K562 (cell line): ENCODE measurements around the gene FAR2. TPM values are rescaled to one million over a fixed set of nuclear protein-coding genes. Genes with fewer than 3 reads are reported as not detected.

Experiments
- ATAC-seq: fragments of 200-7000 bp; cut with Tn5 transposase; 3 replicates; pipeline ENCODE4 v1.9.1; 2020; ENCODE audit warnings: moderate library complexity
- BruUV-seq: library from RNA; stranded (reverse); fragments of 400-500 nt; replicated peaks from 2 replicates; lab custom pipeline; 2021; lab: Mats Ljungman, UMichigan
- CTCF ChIA-PET: fragments of 300-600 bp; formaldehyde crosslinking; extraction: SDS; loops from one replicate; lab custom pipeline; 2021; ENCODE audit warnings: low intra/inter-chr PET ratio; lab: Yijun Ruan, JAX
- POLR2A ChIA-PET: fragments of 300-600, 350-650 bp; sonication (Branson Sonifier 250); formaldehyde crosslinking; extraction: SDS; loops from one replicate; lab custom pipeline; 2021; ENCODE audit warnings: antibody characterized with exemption, inconsistent platforms; lab: Yijun Ruan, JAX
- DNase-seq, 4 experiments: peaks; one replicate each; pipeline versions ENCODE4 v3.0.0 to v3.0.0-alpha.2; 2011 to 2018; ENCODE audit warnings: low spot score in 3 of 4, mixed read lengths in 3 of 4; ENCODE audit errors: extremely low read depth in 1 of 4
- FAIRE-seq: peaks from 2 replicates; lab custom pipeline; 2011; peaks lifted over from hg19 to GRCh38; lab: Jason Lieb, UNC
- H2AFZ ChIP-seq: 2 replicates; pipeline ENCODE4 v1.6.0; 2011; ENCODE audit warnings: low read depth, low read length, control low read depth, inconsistent platforms
- H3K27ac ChIP-seq: fragments of 200-600 bp; 3 replicates; pipeline ENCODE4 v1.8.0; 2011; ENCODE audit warnings: low read depth, mild to moderate bottlenecking, control low read depth, inconsistent platforms, low read length, moderate library complexity, mixed read lengths; ENCODE audit errors: extremely low read depth
- H3K27me3 ChIP-seq, 2 experiments: fragments of 300-600 bp in 1 of 2; 2 replicates in 1 of 2; 3 replicates in 1 of 2; pipeline versions ENCODE4 v1.6.0 to v1.8.0; 2011; ENCODE audit warnings: inconsistent platforms in 2 of 2, low read length in 2 of 2, mild to moderate bottlenecking in 1 of 2, mixed read lengths in 1 of 2, moderate library complexity in 1 of 2; ENCODE audit not compliant: control insufficient read depth in 2 of 2, insufficient read depth in 2 of 2
- H3K36me3 ChIP-seq: fragments of 300-600 bp; 3 replicates; pipeline ENCODE4 v1.8.0; 2011; ENCODE audit warnings: mild to moderate bottlenecking, low read length, inconsistent platforms; ENCODE audit not compliant: control insufficient read depth, insufficient read depth
- H3K4me1 ChIP-seq, 2 experiments: fragments of 200-600 bp in 1 of 2; replicated peaks in 1 of 2; 2 replicates in 1 of 2; 3 replicates in 1 of 2; pipeline versions ENCODE4 v1.5.1 to v1.8.0; 2011; ENCODE audit warnings: inconsistent platforms in 2 of 2, low read length in 2 of 2, mild to moderate bottlenecking in 1 of 2, mixed read lengths in 1 of 2, moderate library complexity in 1 of 2; ENCODE audit not compliant: control insufficient read depth in 2 of 2, insufficient read depth in 2 of 2
- H3K4me2 ChIP-seq: 2 replicates; pipeline ENCODE4 v1.6.1; 2011; ENCODE audit warnings: low read length, control low read depth, inconsistent platforms, mixed read lengths; ENCODE audit not compliant: insufficient read depth
- H3K4me3 ChIP-seq: fragments of 200-600 bp; sonication (generic), shearing (Covaris generic); 2 replicates; pipeline ENCODE4 v1.5.1; 2016; ENCODE audit warnings: control low read depth, inconsistent platforms
- H3K79me2 ChIP-seq: fragments of 200-600 bp; 3 replicates; pipeline ENCODE4 v1.8.0; 2011; ENCODE audit warnings: low read length, inconsistent platforms; ENCODE audit not compliant: control insufficient read depth, insufficient read depth
- H3K9ac ChIP-seq, 2 experiments: 2 replicates each; pipeline versions ENCODE4 v1.6.0 to v1.6.1; 2011; ENCODE audit warnings: low read depth in 2 of 2, low read length in 2 of 2, control low read depth in 1 of 2, inconsistent platforms in 1 of 2, mild to moderate bottlenecking in 1 of 2, mixed read lengths in 1 of 2; ENCODE audit not compliant: insufficient read depth in 1 of 2
- H3K9me1 ChIP-seq: one replicate; pipeline ENCODE4 v1.6.0; 2011; ENCODE audit warnings: inconsistent platforms, mild to moderate bottlenecking, low read length, moderate library complexity; ENCODE audit not compliant: control insufficient read depth, insufficient read depth
- H3K9me3 ChIP-seq: replicated peaks from 2 replicates; pipeline ENCODE4 v1.5.1; 2011; ENCODE audit warnings: low read depth, low read length, inconsistent platforms; ENCODE audit not compliant: control insufficient read depth, insufficient read depth
- H4K20me1 ChIP-seq: replicated peaks from 2 replicates; pipeline ENCODE4 v1.6.1; 2011; ENCODE audit warnings: low read length, inconsistent platforms, mixed read lengths; ENCODE audit not compliant: control insufficient read depth, insufficient read depth
- HIVEP1 ChIP-seq: fragments of 250-450 bp; sonication (Bioruptor Pico); IDR thresholded peaks from 2 replicates; pipeline ENCODE4 v1.4.0; 2020; ENCODE audit warnings: mild to moderate bottlenecking
- NR4A1 ChIP-seq, 2 experiments: fragments of 250-450 bp in 1 of 2; fragments of 450-650 bp in 1 of 2; sonication (Bioruptor Pico) in 1 of 2; IDR thresholded peaks; 2 replicates each; pipeline versions ENCODE4 v1.4.0 to v1.6.1; 2016 to 2020; ENCODE audit warnings: mild to moderate bottlenecking in 2 of 2, missing compliant biosample characterization in 1 of 2, missing genetic modification characterization in 1 of 2, moderate library complexity in 1 of 2
- PPARD ChIP-seq: fragments of 250-450 bp; sonication (Bioruptor Pico); IDR thresholded peaks from 2 replicates; pipeline ENCODE4 v1.8.0; 2022; ENCODE audit warnings: inconsistent platforms, mild to moderate bottlenecking, moderate library complexity
- RAD51 ChIP-seq: fragments of 450-650 bp; IDR thresholded peaks from 2 replicates; pipeline ENCODE4 v1.7.1; 2016; ENCODE audit warnings: low read depth, mild to moderate bottlenecking, borderline replicate concordance
- ZFP30 ChIP-seq: fragments of 250-450 bp; sonication (Bioruptor Pico); IDR thresholded peaks from 2 replicates; pipeline ENCODE4 v1.8.0; 2022; ENCODE audit warnings: moderate library complexity, mild to moderate bottlenecking, inconsistent platforms, borderline replicate concordance
- ZNF24 ChIP-seq: fragments of 450-650 bp; IDR thresholded peaks from 2 replicates; pipeline ENCODE4 v1.6.1; 2016
- ZNF668 ChIP-seq: fragments of 250-450 bp; sonication (Bioruptor Pico); IDR thresholded peaks from 2 replicates; pipeline ENCODE4 v1.8.0; 2022; ENCODE audit warnings: mild to moderate bottlenecking, inconsistent platforms
- WGBS: fragments of 100-300 bp; shearing (Covaris generic); methylation state at CpG from one replicate; pipeline ENCODE4 v1.1.6; 2016; ENCODE audit warnings: low coverage, mixed read lengths; ENCODE audit not compliant: insufficient coverage; ENCODE audit errors: missing lambda C conversion rate; 5-methylcytosine and 5-hydroxymethylcytosine counted together
- in situ Hi-C: fragments of 300-500 bp; cut with MboI; formaldehyde crosslinking; loops from 4 replicates; pipeline ENCODE4 v1.15.0; 2018; ENCODE audit warnings: inconsistent platforms, mixed read lengths
- intact Hi-C: fragments of 100-400 bp; cut with micrococcal nuclease; formaldehyde crosslinking; loops from 2 replicates; pipeline ENCODE4 v1.14.2; 2022
- polyA plus RNA-seq, 8 experiments: library from polyadenylated mRNA; depleted of rRNA in 4 of 8; stranded (reverse) in 5 of 8; unstranded in 3 of 8; fragments of >200 nt; fragmentation: Nextera tagmentation in 2 of 8; fragmentation: Illumina TruSeq in 1 of 8; extraction: Ambion mirVana in 2 of 8; extraction: Trizol in 1 of 8; gene quantifications; 2 replicates each; pipeline versions ENCODE4 v1.2.1 to v1.2.3, GENCODE V29; 2011 to 2014; ENCODE audit warnings: inconsistent platforms in 1 of 8, missing spikeins in 1 of 8
- total RNA-seq, 7 experiments: library from RNA; depleted of rRNA in 6 of 7; stranded (reverse); fragments of >200 nt in 6 of 7; fragmentation: Illumina TruSeq in 2 of 7; extraction: Trizol in 2 of 7; gene quantifications; 2 replicates each; pipeline versions ENCODE4 v1.2.1 to v1.2.3, GENCODE V29; 2011 to 2021; ENCODE audit warnings: low replicate concordance in 1 of 7

FAR2 gene
- total and polyA plus RNA-seq, 9 of the 15 experiments (the other 6 are each of a cell fraction or from before 2014, with no cell fraction given), result 5.0 to 13.4 (median 8.5) TPM

GRCh38 chr12:29320295-29321085 lies 171.4 kb downstream of the FAR2 start:
- Histone ChIP-seq H3K79me2 (no peaks in the 10 kb centered on the region), H3K9me1 (no peaks in the 10 kb centered on the region), H3K4me3 (no peak overlapping the region), H3K27ac (no peak overlapping the region), H3K9ac (no peak overlapping the region), H3K4me2 (no peak overlapping the region)
- WGBS, result 55% methylated on average over 2 of the region's 2 CpGs
- no TSS peak for BruUV-seq
- DNase-seq (no peak), ATAC-seq (no peak)
- ChIA-PET CTCF (no interaction called here), POLR2A (interaction anchor here (0.6 to 1.1 kb wide), 2 partner anchors 74 to 1530 kb away, joined by 3 read pairs; no protein-coding TSS in a partner anchor)
- in situ Hi-C loops, result no loop called here
- TF ChIP-seq ZFP30 (CRISPR knock-in tag) (no peak), PPARD (CRISPR knock-in tag) (no peak), ZNF668 (CRISPR knock-in tag) (no peak), RAD51 (no peak), NR4A1 (CRISPR knock-in tag; IDR thresholded peaks at IDR 0.05) (no peak), NR4A1 (tag; IDR thresholded peaks at IDR 0.05) (no peak), HIVEP1 (CRISPR knock-in tag) (no peak), ZNF24 (no peak)
- TF ChIP-seq, all 486 proteins: peak for 0
- intact Hi-C loops, result no loop called here
- H3K27me3 ChIP-seq, result no peaks in the 10 kb centered on the region
- H3K9me3 ChIP-seq, result no peaks in the 10 kb centered on the region; the same call in 1 of the 2 replicates
- 0 out of 3 replicates have a peak, but pooled peaks cover 2% of the 10 kb centered on the region for H3K36me3 ChIP-seq
- no peak overlapping the region for H2AFZ ChIP-seq
- H4K20me1 ChIP-seq, result no peaks in the 10 kb centered on the region
- no peak for FAIRE-seq
- H3K4me1 ChIP-seq, result no peaks in the 10 kb centered on the region; a peak in 1 of 5 replicates
